GM10266 (cell line): ENCODE data around the gene RBM12.

Experiments used
- DNase-seq: peaks from one replicate; pipeline ENCODE4 v3.0.0; 2012; ENCODE audit errors: extremely low spot score
- CTCF ChIP-seq: IDR thresholded peaks from 2 replicates; pipeline ENCODE4 v1.5.1; 2012; ENCODE audit warnings: mild to moderate bottlenecking, low read depth; ENCODE audit not compliant: control insufficient read depth, insufficient read depth; ENCODE audit errors: missing control alignments

Gene RBM12

GRCh38 chr20:35660122-35660937 is 4.4 kb downstream of the RBM12 start:
- DNase-seq = no peak
- no peak for TF ChIP-seq CTCF

GRCh38 chr20:35657271-35657670 is 7.4 kb downstream of the RBM12 start:
- no peak for TF ChIP-seq CTCF
- no peak for DNase-seq

- no peak for TF ChIP-seq CTCF
- no peak for DNase-seq
Observed at GRCh38 chr20:35654415-35654814, 10.3 kb downstream of the RBM12 start.

- no peak for DNase-seq
- no peak for TF ChIP-seq CTCF
Observed at GRCh38 chr20:35653893-35654292, 10.8 kb downstream of the RBM12 start.

GRCh38 chr20:35653430-35653734 is 11.3 kb downstream of the RBM12 start:
- TF ChIP-seq CTCF = no peak
- DNase-seq = no peak

DNA sequence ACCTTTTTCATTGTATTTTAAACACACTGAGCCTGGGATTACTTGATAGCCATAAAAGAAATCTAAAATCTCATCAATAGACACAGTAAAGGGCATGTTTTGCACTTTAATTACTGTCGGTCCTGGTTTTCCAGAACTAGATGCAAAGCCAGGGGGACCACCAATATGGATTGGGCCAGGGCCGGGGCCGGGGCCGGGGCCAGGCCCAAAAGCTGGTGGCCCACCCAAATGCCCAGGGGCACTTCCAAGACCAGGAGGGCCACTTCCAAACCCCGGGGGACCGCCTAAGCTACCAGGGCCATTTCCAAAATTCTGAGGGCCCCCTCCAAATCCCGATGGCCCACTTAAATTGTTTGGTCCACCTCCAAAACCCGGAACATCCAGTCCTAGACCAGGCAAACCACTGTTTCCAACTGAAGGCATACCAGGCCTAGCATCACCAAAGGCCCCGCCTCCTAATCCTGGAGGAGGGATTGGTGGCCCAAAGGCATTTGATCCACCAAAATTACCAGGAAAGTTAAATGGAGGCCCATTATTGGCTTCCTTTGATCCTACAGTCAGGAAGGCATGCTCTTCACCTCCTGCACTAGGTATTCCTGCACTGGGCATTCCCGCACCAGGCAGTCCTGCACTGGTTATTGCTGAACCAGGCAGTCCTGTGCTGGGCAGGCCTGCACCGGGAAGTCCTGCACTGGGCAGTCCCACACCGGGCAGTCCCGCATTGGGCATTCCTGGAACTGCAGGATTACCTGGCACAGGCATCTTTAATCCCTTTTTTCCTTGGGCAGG is 11.9 kb downstream of the RBM12 start:
- TF ChIP-seq CTCF = no peak
- DNase-seq = no peak

DNA sequence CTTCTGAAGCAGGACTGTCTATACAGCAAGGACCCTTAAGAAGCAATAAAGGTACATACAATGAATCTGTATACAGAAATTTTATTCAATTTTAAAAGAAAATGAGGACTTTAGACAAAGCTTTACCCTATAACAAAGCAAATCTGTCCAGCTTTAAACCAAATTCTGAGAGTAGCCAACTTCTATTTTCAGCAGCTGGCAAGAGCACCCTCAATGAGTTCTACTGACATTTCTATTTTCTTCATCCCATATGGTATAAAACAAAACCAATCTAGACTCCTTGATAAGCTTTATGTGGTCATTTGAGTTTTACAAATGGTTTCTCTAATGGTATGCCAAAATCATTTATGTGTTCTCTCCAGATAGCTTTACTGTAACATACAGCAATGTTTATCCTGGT is 12.7 kb downstream of the RBM12 start:
- TF ChIP-seq CTCF = no peak
- DNase-seq = no peak
